AG10803 (cell line): Measurements from ENCODE around the gene ITIH3.

Source experiments
- DNase-seq: peaks from one replicate; pipeline ENCODE4 v3.0.0; 2010; ENCODE audit warnings: low read depth
- H3K4me3 ChIP-seq: 2 replicates; pipeline ENCODE4 v1.5.1; 2011; ENCODE audit warnings: mild to moderate bottlenecking, low read length, control low read depth
- TF ChIP-seq, protein P1 (sequence below): conservative IDR thresholded peaks from 2 replicates; pipeline ENCODE4 v1.5.1; 2011; ENCODE audit warnings: mild to moderate bottlenecking, low read length, control low read depth, inconsistent platforms

ITIH3 gene

GRCh38 chr3:52845157-52845556 lies 50.6 kb downstream of the ITIH3 start:
- DNase-seq, result peak; percentile 45
- H3K4me3 ChIP-seq, result no peak overlapping the region
- TF ChIP-seq, protein P1, sequence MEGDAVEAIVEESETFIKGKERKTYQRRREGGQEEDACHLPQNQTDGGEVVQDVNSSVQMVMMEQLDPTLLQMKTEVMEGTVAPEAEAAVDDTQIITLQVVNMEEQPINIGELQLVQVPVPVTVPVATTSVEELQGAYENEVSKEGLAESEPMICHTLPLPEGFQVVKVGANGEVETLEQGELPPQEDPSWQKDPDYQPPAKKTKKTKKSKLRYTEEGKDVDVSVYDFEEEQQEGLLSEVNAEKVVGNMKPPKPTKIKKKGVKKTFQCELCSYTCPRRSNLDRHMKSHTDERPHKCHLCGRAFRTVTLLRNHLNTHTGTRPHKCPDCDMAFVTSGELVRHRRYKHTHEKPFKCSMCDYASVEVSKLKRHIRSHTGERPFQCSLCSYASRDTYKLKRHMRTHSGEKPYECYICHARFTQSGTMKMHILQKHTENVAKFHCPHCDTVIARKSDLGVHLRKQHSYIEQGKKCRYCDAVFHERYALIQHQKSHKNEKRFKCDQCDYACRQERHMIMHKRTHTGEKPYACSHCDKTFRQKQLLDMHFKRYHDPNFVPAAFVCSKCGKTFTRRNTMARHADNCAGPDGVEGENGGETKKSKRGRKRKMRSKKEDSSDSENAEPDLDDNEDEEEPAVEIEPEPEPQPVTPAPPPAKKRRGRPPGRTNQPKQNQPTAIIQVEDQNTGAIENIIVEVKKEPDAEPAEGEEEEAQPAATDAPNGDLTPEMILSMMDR, result no peak

DNA sequence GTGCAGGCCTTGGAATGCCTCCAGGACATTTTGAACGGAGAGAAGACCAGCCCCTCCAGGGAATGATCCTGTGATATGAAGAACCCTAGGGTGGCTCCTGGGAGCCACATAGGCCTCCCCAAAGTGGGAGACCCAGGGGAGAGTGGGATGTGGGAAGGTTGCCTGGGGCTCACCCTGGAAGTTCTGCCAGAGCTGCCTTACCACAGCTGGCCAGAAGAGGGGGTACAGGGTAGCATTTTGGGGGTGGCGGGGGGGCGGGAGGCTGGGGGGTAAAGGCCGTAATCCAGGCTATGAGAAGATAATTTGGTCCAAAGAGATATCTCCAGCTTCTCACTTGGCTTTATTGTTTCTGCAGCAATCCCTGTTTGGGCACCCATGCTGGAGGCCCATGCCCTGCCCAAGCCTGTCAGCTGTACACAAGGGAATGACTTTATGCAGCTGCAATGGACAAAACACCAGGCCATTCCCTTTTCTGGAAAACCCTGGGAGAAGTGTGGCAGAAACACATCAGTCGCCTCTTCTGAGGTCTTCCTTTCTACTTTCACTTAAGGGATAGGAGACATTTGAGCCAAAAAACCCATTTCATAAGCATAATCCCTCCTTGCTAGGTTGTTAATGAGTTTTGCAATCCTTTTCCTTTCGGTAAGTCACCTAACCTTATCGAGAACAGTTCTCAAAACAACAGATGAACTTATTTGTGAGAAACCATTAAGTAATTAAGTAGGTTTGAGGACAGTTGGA lies 51.3 kb downstream of the ITIH3 start:
- no peak overlapping the region for H3K4me3 ChIP-seq
- DNase-seq, result no peak
- TF ChIP-seq, protein P1, result peak; percentile 52

DNA sequence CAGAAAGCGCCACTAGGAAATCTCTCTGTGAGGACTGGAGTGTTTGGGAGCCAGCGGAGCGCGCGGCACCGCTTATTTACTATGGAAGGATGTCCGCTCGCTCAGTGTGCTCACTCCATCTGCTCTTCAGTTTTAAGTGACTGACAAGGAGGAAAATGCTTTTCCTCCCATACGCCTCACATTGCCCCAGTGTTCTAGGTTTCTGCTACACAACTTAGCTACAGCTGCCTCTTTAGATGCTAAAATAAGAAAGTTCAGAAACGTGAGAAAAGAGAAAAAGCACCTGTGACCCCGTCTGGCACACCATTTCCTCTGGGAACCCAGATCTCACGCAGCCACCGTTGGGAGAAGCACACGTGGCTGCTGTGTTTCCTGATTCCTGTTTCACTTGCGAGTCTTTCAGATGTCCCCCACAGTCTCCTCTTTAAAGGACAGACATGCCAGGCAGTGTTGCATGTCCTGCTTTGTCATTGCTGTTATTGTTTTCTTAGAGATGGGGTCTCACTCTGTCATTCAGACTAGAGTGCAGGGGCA lies 51.9 kb downstream of the ITIH3 start:
- no peak overlapping the region for H3K4me3 ChIP-seq
- TF ChIP-seq, protein P1, result no peak
- DNase-seq, result no peak

DNA sequence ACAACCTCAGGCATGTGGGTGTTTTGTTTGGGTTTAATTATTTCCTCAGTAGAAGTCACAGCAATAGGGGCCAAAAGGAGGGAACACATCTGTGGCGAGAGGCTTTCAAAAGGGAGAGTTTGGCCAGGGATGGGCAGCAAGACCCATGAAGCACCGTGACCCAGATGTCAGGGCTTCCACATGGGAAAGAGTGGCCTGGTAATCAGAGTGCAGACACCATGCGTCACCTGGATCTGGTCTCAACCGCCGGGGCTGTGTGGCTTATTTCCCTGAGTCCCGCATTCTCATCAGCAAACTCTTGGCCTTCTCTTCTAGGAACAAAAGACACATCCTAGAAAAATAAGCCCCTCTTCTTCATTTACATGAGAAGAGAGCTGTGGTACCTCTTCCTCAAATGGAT lies 52.6 kb downstream of the ITIH3 start:
- TF ChIP-seq, protein P1, result no peak
- H3K4me3 ChIP-seq, result no peak overlapping the region
- DNase-seq, result no peak

- DNase-seq, result no peak
- H3K4me3 ChIP-seq, result no peak overlapping the region
- TF ChIP-seq, protein P1, result no peak
Measured at GRCh38 chr3:52847726-52848125, 53.1 kb downstream of the ITIH3 start.

GRCh38 chr3:52848617-52849016 lies 54.0 kb downstream of the ITIH3 start:
- TF ChIP-seq, protein P1, result no peak
- DNase-seq, result peak; percentile 65
- no peak overlapping the region for H3K4me3 ChIP-seq

DNA sequence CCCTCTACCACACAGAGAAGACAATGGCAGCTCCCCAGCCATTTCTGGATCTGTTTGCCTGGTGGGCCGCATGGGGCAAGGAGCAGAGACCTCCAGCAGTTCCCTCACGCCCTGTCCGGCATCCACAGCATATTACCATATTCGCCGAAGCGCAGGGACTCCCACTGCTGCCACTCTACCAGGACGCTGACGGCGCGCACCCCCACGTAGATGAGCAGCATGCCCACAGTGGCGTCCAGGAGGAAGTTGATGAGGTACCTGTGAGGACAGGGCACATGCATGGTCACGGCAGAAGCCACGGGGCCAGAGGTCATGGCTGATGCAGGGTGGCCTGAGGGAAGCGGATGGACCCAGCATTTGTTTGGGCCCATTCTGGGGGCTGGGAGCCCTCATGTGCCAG lies 55.1 kb downstream of the ITIH3 start:
- no peak overlapping the region for H3K4me3 ChIP-seq
- TF ChIP-seq, protein P1, result no peak
- DNase-seq, result no peak
